IPS-18a (cell line): ENCODE data around the gene DCAF10.

Experiments used
- H3K27ac ChIP-seq: one replicate; pipeline ENCODE4 v1.5.1; 2013; ENCODE audit warnings: low read length
- H3K27me3 ChIP-seq: one replicate; pipeline ENCODE4 v1.6.1; 2013; ENCODE audit warnings: mild to moderate bottlenecking, low read length; ENCODE audit not compliant: control insufficient read depth, insufficient read depth
- H3K36me3 ChIP-seq: one replicate; pipeline ENCODE4 v1.6.1; 2013; ENCODE audit warnings: low read depth, low read length; ENCODE audit not compliant: control insufficient read depth
- H3K4me1 ChIP-seq: one replicate; pipeline ENCODE4 v1.6.1; 2013; ENCODE audit warnings: low read depth, low read length; ENCODE audit not compliant: control insufficient read depth
- H3K4me3 ChIP-seq: one replicate; pipeline ENCODE4 v1.5.1; 2013; ENCODE audit warnings: low read length
- H3K9ac ChIP-seq: one replicate; pipeline ENCODE4 v1.6.1; 2013; ENCODE audit warnings: mild to moderate bottlenecking, low read length, moderate library complexity
- H3K9me3 ChIP-seq: one replicate; pipeline ENCODE4 v1.6.1; 2013; ENCODE audit warnings: low read depth, low read length; ENCODE audit not compliant: control insufficient read depth

Gene DCAF10

GRCh38 chr9:37835821-37836220 lies 35.2 kb downstream of the DCAF10 start:
- no peaks in the 10 kb centered on the region for H3K9me3 ChIP-seq
- H3K27me3 ChIP-seq, result no peaks in the 10 kb centered on the region
- H3K4me3 ChIP-seq, result no peak overlapping the region
- no peak overlapping the region for H3K9ac ChIP-seq
- no peaks in the 10 kb centered on the region for H3K36me3 ChIP-seq
- H3K27ac ChIP-seq, result no peak overlapping the region
- no peaks in the 10 kb centered on the region for H3K4me1 ChIP-seq

GRCh38 chr9:37836386-37836785 lies 35.8 kb downstream of the DCAF10 start:
- Histone ChIP-seq H3K27ac (no peak overlapping the region), H3K27me3 (no peaks in the 10 kb centered on the region), H3K9ac (no peak overlapping the region), H3K4me3 (no peak overlapping the region), H3K4me1 (no peaks in the 10 kb centered on the region), H3K36me3 (no peaks in the 10 kb centered on the region), H3K9me3 (no peaks in the 10 kb centered on the region)

- Histone ChIP-seq H3K36me3 (peaks cover 5% of the 10 kb centered on the region), H3K27me3 (no peaks in the 10 kb centered on the region), H3K27ac (no peak overlapping the region), H3K4me3 (no peak overlapping the region), H3K4me1 (no peaks in the 10 kb centered on the region), H3K9ac (no peak overlapping the region), H3K9me3 (no peaks in the 10 kb centered on the region)
Observed at GRCh38 chr9:37839496-37840461, 39.2 kb downstream of the DCAF10 start.

- H3K36me3 ChIP-seq, result peaks cover 5% of the 10 kb centered on the region
- H3K4me3 ChIP-seq, result no peak overlapping the region
- H3K27me3 ChIP-seq, result no peaks in the 10 kb centered on the region
- no peak overlapping the region for H3K9ac ChIP-seq
- no peak overlapping the region for H3K27ac ChIP-seq
- H3K4me1 ChIP-seq, result no peaks in the 10 kb centered on the region
- no peaks in the 10 kb centered on the region for H3K9me3 ChIP-seq
Observed at GRCh38 chr9:37840560-37841194, 40.1 kb downstream of the DCAF10 start.

- Histone ChIP-seq H3K9ac (no peak overlapping the region), H3K36me3 (no peaks in the 10 kb centered on the region), H3K4me1 (no peaks in the 10 kb centered on the region), H3K27ac (no peak overlapping the region), H3K4me3 (no peak overlapping the region), H3K9me3 (no peaks in the 10 kb centered on the region), H3K27me3 (no peaks in the 10 kb centered on the region)
Observed at GRCh38 chr9:37852222-37852621, 51.6 kb downstream of the DCAF10 start.

GRCh38 chr9:37856551-37856950 lies 56.0 kb downstream of the DCAF10 start:
- Histone ChIP-seq H3K4me1 (no peaks in the 10 kb centered on the region), H3K9me3 (no peaks in the 10 kb centered on the region), H3K27me3 (no peaks in the 10 kb centered on the region), H3K9ac (no peak overlapping the region), H3K27ac (no peak overlapping the region), H3K4me3 (no peak overlapping the region), H3K36me3 (peaks cover 10% of the 10 kb centered on the region)

- Histone ChIP-seq H3K27me3 (no peaks in the 10 kb centered on the region), H3K9me3 (no peaks in the 10 kb centered on the region), H3K36me3 (peaks cover 17% of the 10 kb centered on the region), H3K4me1 (no peaks in the 10 kb centered on the region), H3K9ac (no peak overlapping the region), H3K27ac (no peak overlapping the region), H3K4me3 (no peak overlapping the region)
Observed at GRCh38 chr9:37859043-37859442, 58.4 kb downstream of the DCAF10 start.

GRCh38 chr9:37862530-37862929 lies 61.9 kb downstream of the DCAF10 start:
- no peaks in the 10 kb centered on the region for H3K4me1 ChIP-seq
- H3K27ac ChIP-seq, result no peak overlapping the region
- H3K36me3 ChIP-seq, result peaks cover 17% of the 10 kb centered on the region
- no peak overlapping the region for H3K4me3 ChIP-seq
- no peak overlapping the region for H3K9ac ChIP-seq
- no peaks in the 10 kb centered on the region for H3K9me3 ChIP-seq
- H3K27me3 ChIP-seq, result no peaks in the 10 kb centered on the region

GRCh38 chr9:37870081-37870798 lies 69.6 kb downstream of the DCAF10 start:
- Histone ChIP-seq H3K9ac (no peak overlapping the region), H3K27me3 (no peaks in the 10 kb centered on the region), H3K9me3 (no peaks in the 10 kb centered on the region), H3K27ac (no peak overlapping the region), H3K36me3 (no peaks in the 10 kb centered on the region), H3K4me1 (no peaks in the 10 kb centered on the region), H3K4me3 (no peak overlapping the region)

GRCh38 chr9:37870799-37871176 lies 70.2 kb downstream of the DCAF10 start:
- H3K36me3 ChIP-seq, result no peaks in the 10 kb centered on the region
- no peaks in the 10 kb centered on the region for H3K4me1 ChIP-seq
- no peaks in the 10 kb centered on the region for H3K9me3 ChIP-seq
- no peak overlapping the region for H3K27ac ChIP-seq
- H3K9ac ChIP-seq, result no peak overlapping the region
- no peaks in the 10 kb centered on the region for H3K27me3 ChIP-seq
- no peak overlapping the region for H3K4me3 ChIP-seq

- Histone ChIP-seq H3K4me3 (no peak overlapping the region), H3K4me1 (no peaks in the 10 kb centered on the region), H3K27me3 (no peaks in the 10 kb centered on the region), H3K9me3 (peaks cover 6% of the 10 kb centered on the region), H3K9ac (no peak overlapping the region), H3K27ac (no peak overlapping the region), H3K36me3 (no peaks in the 10 kb centered on the region)
Observed at GRCh38 chr9:37873955-37874354, 73.4 kb downstream of the DCAF10 start.
